Sigmoid colon (tissue), 7 donors: ENCODE results near the gene GPR15LG. TPM values are rescaled to one million over a fixed set of nuclear protein-coding genes. Genes with fewer than 3 reads are reported as not detected.

Experiments used
- DNase-seq: peaks from one replicate; pipeline ENCODE4 v3.0.0-alpha.2; 2019
- H3K27ac ChIP-seq, 4 donors: fragments of 200-600 bp; sonication (generic); one replicate each; pipeline ENCODE4 v1.5.1; 2016 to 2019; ENCODE audit warnings: mild to moderate bottlenecking in 1 of 4
- H3K27me3 ChIP-seq, 3 donors: fragments of 200-600 bp; sonication (generic); one replicate each; pipeline ENCODE4 v1.5.1; 2019; ENCODE audit warnings: mild to moderate bottlenecking in 1 of 3
- H3K36me3 ChIP-seq, 4 donors: fragments of 200-600 bp; sonication (generic); one replicate each; pipeline ENCODE4 v1.5.1; 2016 to 2019
- H3K4me1 ChIP-seq, 4 donors: fragments of 200-600 bp; sonication (generic); one replicate each; pipeline ENCODE4 v1.5.1; 2017 to 2019
- H3K4me3 ChIP-seq, 4 donors: fragments of 200-600 bp; sonication (generic); one replicate each; pipeline ENCODE4 v1.5.1; 2017 to 2019; ENCODE audit warnings: mild to moderate bottlenecking in 2 of 4, moderate library complexity in 1 of 4
- H3K9me3 ChIP-seq, 4 donors: fragments of 200-600 bp in 3 of 4; sonication (generic) in 3 of 4; one replicate each; pipeline versions ENCODE4 v1.5.1 to v1.6.1; 2013 to 2019
- EP300 ChIP-seq, 4 donors: sonication (generic); formaldehyde crosslinking; IDR thresholded peaks; one replicate each; pipeline ENCODE4 v1.6.1; 2017; ENCODE audit warnings: antibody characterized with exemption in 4 of 4
- POLR2A ChIP-seq, 2 donors: fragments of 450-650 bp; IDR thresholded peaks; one replicate each; pipeline ENCODE4 v1.6.1; 2016; ENCODE audit warnings: antibody characterized with exemption in 2 of 2, mild to moderate bottlenecking in 2 of 2, moderate library complexity in 2 of 2
- POLR2AphosphoS5 ChIP-seq, 4 donors: sonication (generic); formaldehyde crosslinking; IDR thresholded peaks; one replicate each; pipeline ENCODE4 v1.6.1; 2017; ENCODE audit warnings: antibody characterized with exemption in 4 of 4
- WGBS, 2 donors: extraction: QIAGEN DNeasy Blood & Tissue Kit; methylation state at CpG; one replicate each; pipeline ENCODE4 v1.1.7; 2013; 5-methylcytosine and 5-hydroxymethylcytosine counted together
- intact Hi-C: fragments of 100-400 bp; cut with DNase I; formaldehyde crosslinking; loops from one replicate; pipeline ENCODE4 v1.15.1; 2023
- polyA plus RNA-seq, 3 donors: library from polyadenylated mRNA; stranded (reverse); fragments of 200-250 nt; gene quantifications; one replicate each; pipeline ENCODE4 v1.2.3, GENCODE V29; 2013
- total RNA-seq, 4 donors: library from RNA; depleted of rRNA; stranded (reverse); fragments of >200 nt; gene quantifications; one replicate each; pipeline ENCODE4 v1.1.0, GENCODE V29; 2016
- TF ChIP-seq, protein P1 (sequence below), 4 experiments: fragments of 450-650 bp in 3 of 4; fragments of 200-600 bp in 1 of 4; IDR thresholded peaks; one replicate each; pipeline ENCODE4 v1.5.1; 2016 to 2019; ENCODE audit warnings: antibody characterized with exemption in 4 of 4, mild to moderate bottlenecking in 3 of 4, moderate library complexity in 2 of 4
- donor health status: healthy with polysubstance abuse.
- donor health status: Bipolar disorder and iron deficiency.
- donor health status: healthy.

GPR15LG gene
- total and polyA plus RNA-seq, 7 donors: 293 to 652 (median 324) TPM; not detected in 4

DNA sequence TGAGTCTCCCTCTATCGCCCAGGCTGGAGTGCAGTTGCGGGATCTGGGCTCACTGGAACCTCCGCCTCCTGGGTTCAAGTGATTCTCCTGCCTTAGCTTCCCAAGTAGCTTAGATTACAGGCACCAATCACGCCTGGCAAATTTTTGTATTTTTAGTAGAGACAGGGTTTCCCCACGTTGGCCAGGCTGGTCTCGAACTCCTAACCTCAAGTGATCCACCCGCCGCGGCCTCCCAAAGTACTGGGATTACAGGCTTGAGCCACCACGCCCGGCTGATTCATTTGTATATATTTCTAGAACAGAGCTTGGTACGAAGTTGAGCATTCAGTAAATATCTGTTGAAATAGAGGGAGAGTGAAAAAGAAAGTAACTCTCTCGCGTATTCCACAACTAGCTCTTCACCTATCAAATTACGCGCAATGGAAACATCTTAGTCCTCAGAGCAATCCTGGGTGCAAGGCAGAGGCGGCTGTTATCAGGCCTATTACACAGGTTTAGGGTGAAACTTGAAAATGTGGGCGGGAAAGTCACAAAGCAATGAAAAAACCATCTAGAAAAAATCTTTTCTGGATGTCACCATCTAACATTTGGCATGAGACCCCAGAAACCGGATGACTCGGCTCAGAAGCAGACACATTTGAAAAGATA, 35.0 kb upstream of the GPR15LG start:
- intact Hi-C loops: loop anchor here (5.0 kb wide), 1 partner anchor 61 kb away; no protein-coding TSS in a partner anchor
- TF ChIP-seq, protein P1, sequence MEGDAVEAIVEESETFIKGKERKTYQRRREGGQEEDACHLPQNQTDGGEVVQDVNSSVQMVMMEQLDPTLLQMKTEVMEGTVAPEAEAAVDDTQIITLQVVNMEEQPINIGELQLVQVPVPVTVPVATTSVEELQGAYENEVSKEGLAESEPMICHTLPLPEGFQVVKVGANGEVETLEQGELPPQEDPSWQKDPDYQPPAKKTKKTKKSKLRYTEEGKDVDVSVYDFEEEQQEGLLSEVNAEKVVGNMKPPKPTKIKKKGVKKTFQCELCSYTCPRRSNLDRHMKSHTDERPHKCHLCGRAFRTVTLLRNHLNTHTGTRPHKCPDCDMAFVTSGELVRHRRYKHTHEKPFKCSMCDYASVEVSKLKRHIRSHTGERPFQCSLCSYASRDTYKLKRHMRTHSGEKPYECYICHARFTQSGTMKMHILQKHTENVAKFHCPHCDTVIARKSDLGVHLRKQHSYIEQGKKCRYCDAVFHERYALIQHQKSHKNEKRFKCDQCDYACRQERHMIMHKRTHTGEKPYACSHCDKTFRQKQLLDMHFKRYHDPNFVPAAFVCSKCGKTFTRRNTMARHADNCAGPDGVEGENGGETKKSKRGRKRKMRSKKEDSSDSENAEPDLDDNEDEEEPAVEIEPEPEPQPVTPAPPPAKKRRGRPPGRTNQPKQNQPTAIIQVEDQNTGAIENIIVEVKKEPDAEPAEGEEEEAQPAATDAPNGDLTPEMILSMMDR (IDR thresholded peaks at IDR 0.05): no peak
- TF ChIP-seq POLR2A (IDR thresholded peaks at IDR 0.05) (no peak), POLR2AphosphoS5 (IDR thresholded peaks at IDR 0.05) (no peak), EP300 (IDR thresholded peaks at IDR 0.05) (no peak)
- peaks cover 0 to 24% (median 9%) of the 10 kb centered on the region in 4 donors for H3K36me3 ChIP-seq
- H3K4me3 ChIP-seq: peak overlapping the region; percentile 30 to 99 (median 96)
- H3K27me3 ChIP-seq: no peaks in the 10 kb centered on the region
- H3K4me1 ChIP-seq: peaks cover 0 to 21% (median 16%) of the 10 kb centered on the region in 4 donors
- no peaks in the 10 kb centered on the region for H3K9me3 ChIP-seq
- H3K27ac ChIP-seq: peak overlapping the region; percentile 95 to 98 (median 97)
- 26 to 65% methylated on average over 20 of the region's 20 CpGs for WGBS, 2 donors
- DNase-seq: no peak

DNA sequence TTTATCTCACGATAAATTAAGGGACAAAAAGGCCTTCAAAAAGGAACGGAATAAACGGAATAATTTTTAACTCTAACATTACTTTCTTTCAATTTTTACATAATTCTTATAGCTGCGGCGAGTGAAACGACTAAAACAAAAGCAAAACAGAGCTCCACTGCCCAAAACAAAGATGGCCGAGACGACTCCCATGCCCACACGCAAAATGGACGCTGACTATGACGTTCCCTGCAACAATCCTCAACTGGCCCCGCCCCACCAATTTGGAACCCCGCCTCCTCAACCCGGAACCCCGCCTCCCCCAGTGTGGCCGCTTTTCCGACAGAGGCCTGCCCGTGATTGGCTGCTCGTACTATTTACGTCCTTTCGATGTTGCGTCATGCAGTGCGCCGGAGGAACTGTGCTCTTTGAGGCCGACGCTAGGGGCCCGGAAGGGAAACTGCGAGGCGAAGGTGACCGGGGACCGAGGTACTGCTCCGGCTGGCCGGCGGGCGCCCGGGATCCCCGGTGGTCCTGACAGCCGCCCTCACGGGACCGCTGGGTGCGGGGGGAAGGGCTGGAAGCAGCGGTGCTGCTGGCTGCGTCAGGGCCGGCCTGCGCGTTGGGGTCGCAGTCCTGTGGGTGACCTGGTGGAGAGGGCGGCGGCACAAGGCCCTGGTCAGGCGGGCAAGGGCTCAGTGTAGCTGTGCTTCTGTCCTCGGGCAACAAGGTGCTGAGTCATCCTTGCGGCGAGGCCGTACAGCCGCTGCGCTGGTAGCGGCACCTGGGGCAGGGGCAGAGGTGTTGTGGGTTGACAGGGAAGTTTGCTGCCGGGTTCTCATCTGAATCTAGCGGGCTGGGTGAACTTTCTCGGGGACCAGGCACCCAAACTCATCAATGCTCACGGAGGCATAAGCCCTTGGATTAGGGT, 34.2 kb upstream of the GPR15LG start, which contains the start of gene GHITM:
TSS of gene GHITM (plus strand) at position 384 of the 910 bp plus-strand sequence. CDS start 1,992 bp downstream, outside the sequence.
- Histone ChIP-seq H3K4me3 (peak within 1 kb of the TSS; percentile 95 to 99 (median 97)), H3K27me3 (no peaks in the 10 kb centered on the region), H3K36me3 (peaks cover 1 to 32% (median 15%) of the 10 kb centered on the region in 4 donors), H3K9me3 (no peaks in the 10 kb centered on the region), H3K4me1 (peaks cover 0 to 21% (median 16%) of the 10 kb centered on the region in 4 donors), H3K27ac (peak within 1 kb of the TSS; percentile 95 to 98 (median 97))
- WGBS, 2 donors: 0% methylated on average over 61 of the region's 61 CpGs
- intact Hi-C loops: loop anchor here (5.0 kb wide), 2 partner anchors 62 to 188 kb away; partner anchors contain the start of gene CCSER2
- DNase-seq: peak; percentile 99
- TF ChIP-seq, protein P1 (IDR thresholded peaks at IDR 0.05): peak; percentile 41 to 62 (median 56)
- peak; percentile 96 to 98 (median 98) for TF ChIP-seq POLR2AphosphoS5 (IDR thresholded peaks at IDR 0.05)
- peak; percentile 88 to 90 for TF ChIP-seq POLR2A (IDR thresholded peaks at IDR 0.05)
- peak in 1 of 4 donors; percentile 74 for TF ChIP-seq EP300 (IDR thresholded peaks at IDR 0.05)

DNA sequence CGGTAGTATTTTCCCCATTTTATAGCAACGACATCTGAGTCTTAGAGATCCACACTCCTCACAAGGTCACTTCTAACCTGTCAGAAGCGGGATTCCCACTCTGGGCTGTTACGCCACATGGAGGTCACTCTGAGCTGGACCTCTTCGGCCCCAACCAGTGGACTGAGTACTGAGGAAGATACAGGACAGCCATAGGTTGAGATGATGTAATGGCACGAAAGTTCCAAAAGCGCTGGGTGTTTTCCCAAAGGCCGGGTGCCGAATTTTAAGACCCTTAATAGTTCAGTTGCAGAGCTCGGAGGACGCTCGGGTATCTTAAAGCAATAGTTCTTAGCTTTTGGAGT, 33.6 kb upstream of the GPR15LG start:
- no peak for TF ChIP-seq EP300 (IDR thresholded peaks at IDR 0.05)
- TF ChIP-seq, protein P1 (IDR thresholded peaks at IDR 0.05): no peak
- no peak for TF ChIP-seq POLR2AphosphoS5 (IDR thresholded peaks at IDR 0.05)
- DNase-seq: no peak
- peak overlapping the region; percentile 95 to 98 (median 97) for H3K27ac ChIP-seq

DNA sequence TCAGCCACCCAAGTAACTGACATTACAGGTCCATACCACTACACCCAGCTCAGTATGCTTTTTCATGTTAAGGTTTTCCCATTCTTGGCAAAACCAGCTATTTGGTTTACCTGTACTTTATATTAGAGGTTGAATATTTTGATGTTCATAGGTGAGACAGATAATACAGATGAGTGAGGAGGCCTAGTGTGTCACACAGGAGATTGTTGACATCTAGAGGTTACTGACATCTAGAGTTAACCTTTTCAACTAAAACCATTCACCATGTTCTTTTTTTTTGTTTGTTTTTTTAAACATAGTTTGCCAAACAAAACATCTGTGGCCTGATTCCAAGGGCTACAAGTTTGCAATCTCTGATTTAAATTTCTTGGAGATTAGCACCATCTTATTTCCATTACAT, 26.3 kb upstream of the GPR15LG start:
- no peak for DNase-seq
- peaks cover 12 to 97% (median 64%) of the 10 kb centered on the region in 4 donors for H3K36me3 ChIP-seq
- intact Hi-C loops: loop anchor here (5.0 kb wide), 1 partner anchor 110 kb away; no protein-coding TSS in a partner anchor

More for the DNA sequence above, 33.6 kb upstream of the GPR15LG start:
- Histone ChIP-seq H3K4me1 (peaks cover 0 to 21% (median 16%) of the 10 kb centered on the region in 4 donors), H3K4me3 (peak overlapping the region; percentile 95 to 99 (median 97)), H3K36me3 (peaks cover 8 to 38% (median 20%) of the 10 kb centered on the region in 4 donors), H3K9me3 (no peaks in the 10 kb centered on the region), H3K27me3 (no peaks in the 10 kb centered on the region)
- WGBS, 2 donors: 1 to 9% methylated on average over 12 of the region's 12 CpGs
- intact Hi-C loops: loop anchor here (5.0 kb wide), 1 partner anchor 187 kb away; the partner anchor contains the start of gene CCSER2

More for the DNA sequence above, 26.3 kb upstream of the GPR15LG start:
- Histone ChIP-seq H3K27me3 (no peaks in the 10 kb centered on the region), H3K27ac (no peak overlapping the region), H3K9me3 (no peaks in the 10 kb centered on the region), H3K4me1 (no peaks in the 10 kb centered on the region), H3K4me3 (no peak overlapping the region)
- TF ChIP-seq POLR2A (IDR thresholded peaks at IDR 0.05): no peak
- TF ChIP-seq EP300 (IDR thresholded peaks at IDR 0.05): no peak
- no peak for TF ChIP-seq POLR2AphosphoS5 (IDR thresholded peaks at IDR 0.05)
- TF ChIP-seq, protein P1 (IDR thresholded peaks at IDR 0.05): no peak
